GM12873 (cell line): ENCODE data around the gene MYO1G.
A peak's percentile ranks its signal among the peaks of the same experiment; 100 is the strongest.

ENCODE experiments used
- CTCF ChIP-seq: IDR thresholded peaks from 2 replicates; pipeline ENCODE4 v1.5.1; 2012; ENCODE audit warnings: low read depth, mild to moderate bottlenecking, moderate library complexity, low read length, control low read depth; ENCODE audit not compliant: insufficient read depth; ENCODE audit errors: missing control alignments

MYO1G gene

GRCh38 chr7:44936322-44936721 lies 42.5 kb downstream of the MYO1G start:
- TF ChIP-seq CTCF, result no peak

GRCh38 chr7:44935583-44935982 lies 43.2 kb downstream of the MYO1G start:
- no peak for TF ChIP-seq CTCF

GRCh38 chr7:44935016-44935415 lies 43.8 kb downstream of the MYO1G start:
- no peak for TF ChIP-seq CTCF

GRCh38 chr7:44930921-44931320 lies 47.9 kb downstream of the MYO1G start:
- TF ChIP-seq CTCF, result no peak

- TF ChIP-seq CTCF, result no peak
Observed at GRCh38 chr7:44922351-44922694, 56.5 kb downstream of the MYO1G start.

GRCh38 chr7:44921607-44922350 lies 57.0 kb downstream of the MYO1G start:
- TF ChIP-seq CTCF, result peak; percentile 91

- no peak for TF ChIP-seq CTCF
Observed at GRCh38 chr7:44920119-44920518, 58.7 kb downstream of the MYO1G start.
